Measurements from ENCODE around the gene VCY.
"Not testable (repeated sequence)": the region's sequence is repeated elsewhere in the genome, so short reads cannot be mapped to it uniquely, and the experiment has no call there.

VCY gene

GRCh38 chrY:13986373-13986772 lies at the start of gene VCY:
VCY (minus strand) TSS chrY:13986473; CDS start chrY:13986440, 33 bp downstream.
- DNase-seq; in situ Hi-C loops (cut with MboI; ENCODE audit: low pct_unique_long_range_greater_than_20kb, low sequenced_read_pairs): not testable (repeated sequence)

- in situ Hi-C loops (cut with MboI; ENCODE audit: low pct_unique_long_range_greater_than_20kb, low sequenced_read_pairs); DNase-seq: not testable (repeated sequence)
These were observed 44.1 kb upstream of the VCY start for GRCh38 chrY:14030395-14030794.

GRCh38 chrY:14011916-14012315 lies 25.6 kb upstream of the VCY start:
- DNase-seq; in situ Hi-C loops (cut with MboI; ENCODE audit: low pct_unique_long_range_greater_than_20kb, low sequenced_read_pairs): not testable (repeated sequence)

- DNase-seq; in situ Hi-C loops (cut with MboI; ENCODE audit: low pct_unique_long_range_greater_than_20kb, low sequenced_read_pairs): not testable (repeated sequence)
These were observed 43.9 kb downstream of the VCY start for GRCh38 chrY:13942406-13942805.
